Measurements from ENCODE around the gene SLC2A10. TPM values are rescaled to one million over a fixed set of nuclear protein-coding genes. Genes with fewer than 3 reads are reported as not detected.

SLC2A10 gene
- total and polyA plus RNA-seq, 2 donors (not counting 3 experiments of a cell fraction or from before 2014, with no cell fraction given) = 11.2 to 13.6 TPM

DNA sequence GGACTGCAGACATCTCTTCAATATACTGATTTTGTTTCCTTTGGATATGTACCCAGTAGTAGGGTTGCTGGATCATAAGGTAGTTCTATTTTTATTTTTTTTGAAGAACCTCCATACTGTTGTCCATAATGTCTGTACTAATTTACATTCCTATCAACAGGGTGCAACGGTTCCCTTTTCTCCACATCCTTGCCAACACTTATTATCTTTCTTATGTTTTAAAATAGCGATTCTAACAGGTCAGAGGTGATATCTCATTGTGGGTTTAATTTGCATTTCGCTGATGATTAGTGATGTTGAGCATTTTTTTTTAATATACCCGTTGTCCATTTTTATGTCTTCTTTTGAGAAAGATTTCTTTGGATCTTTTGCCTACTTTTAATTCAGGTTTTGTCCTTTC, 18.3 kb upstream of the SLC2A10 start:
- H2AFZ ChIP-seq (ENCODE audit: low read depth, low read length) = no peak overlapping the region
- FAIRE-seq (no peak), DNase-seq (ENCODE audit: low read depth, low spot score) (no peak)
- H3K9me3 ChIP-seq (replicated peaks; ENCODE audit: control insufficient read depth, insufficient read depth, low read length) = no peaks in the 10 kb centered on the region
- H3K9ac ChIP-seq (replicated peaks; ENCODE audit: extremely low read depth, insufficient read depth, low read length) = no peak overlapping the region
- peaks cover 2 to 3% of the 10 kb centered on the region in 2 experiments for H3K36me3 ChIP-seq (ENCODE audit: control insufficient read depth in 2 of 2, extremely low read depth in 1 of 2, insufficient read depth in 2 of 2, low read length in 2 of 2)
- peaks cover 2% of the 10 kb centered on the region for H4K20me1 ChIP-seq (replicated peaks; ENCODE audit: control insufficient read depth, extremely low read depth, insufficient read depth, low read length)
- no peaks in the 10 kb centered on the region for H3K27me3 ChIP-seq (ENCODE audit: control insufficient read depth in 2 of 2, insufficient read depth in 2 of 2, low read length in 2 of 2)
- POLR2A ChIA-PET = no interaction called here
- H3K9me1 ChIP-seq (replicated peaks; ENCODE audit: control insufficient read depth, extremely low read depth, insufficient read depth, low read length) = no peaks in the 10 kb centered on the region
- BruUV-seq (replicated peaks) = no TSS peak
- peaks cover 16% of the 10 kb centered on the region for H3K4me1 ChIP-seq (ENCODE audit: control insufficient read depth, extremely low read depth, insufficient read depth, low read length)
- no peak overlapping the region for H3K4me3 ChIP-seq (replicated peaks in 1 of 3; ENCODE audit: insufficient read depth in 1 of 3, low read depth in 1 of 3, low read length in 3 of 3)
- no peak overlapping the region for H3K27ac ChIP-seq (ENCODE audit: insufficient read depth, low read depth, low read length)
- CTCF ChIA-PET = no interaction called here
- no peak overlapping the region for H3K4me2 ChIP-seq (ENCODE audit: insufficient read depth, low read length)
- H3K79me2 ChIP-seq (ENCODE audit: control insufficient read depth, insufficient read depth, low read length) = peaks cover 27% of the 10 kb centered on the region
- intact Hi-C loops (cut with micrococcal nuclease) (loop anchor here (10.0 kb wide), 1 partner anchor 1806 kb away; the partner anchor contains the start of gene YWHAB), dilution Hi-C loops (cut with MboI; ENCODE audit: extremely low pct_ligation_motif_present, low sequenced_read_pairs) (no loop called here)
- no peak for TF ChIP-seq GATA2 (IDR thresholded peaks at IDR 0.05; ENCODE audit: insufficient read depth, insufficient read length, low read depth, low read length)
- no peak for TF ChIP-seq JUN (IDR thresholded peaks at IDR 0.05; ENCODE audit: borderline replicate concordance, insufficient read depth, insufficient read length, low read depth)
- TF ChIP-seq, protein P1, sequence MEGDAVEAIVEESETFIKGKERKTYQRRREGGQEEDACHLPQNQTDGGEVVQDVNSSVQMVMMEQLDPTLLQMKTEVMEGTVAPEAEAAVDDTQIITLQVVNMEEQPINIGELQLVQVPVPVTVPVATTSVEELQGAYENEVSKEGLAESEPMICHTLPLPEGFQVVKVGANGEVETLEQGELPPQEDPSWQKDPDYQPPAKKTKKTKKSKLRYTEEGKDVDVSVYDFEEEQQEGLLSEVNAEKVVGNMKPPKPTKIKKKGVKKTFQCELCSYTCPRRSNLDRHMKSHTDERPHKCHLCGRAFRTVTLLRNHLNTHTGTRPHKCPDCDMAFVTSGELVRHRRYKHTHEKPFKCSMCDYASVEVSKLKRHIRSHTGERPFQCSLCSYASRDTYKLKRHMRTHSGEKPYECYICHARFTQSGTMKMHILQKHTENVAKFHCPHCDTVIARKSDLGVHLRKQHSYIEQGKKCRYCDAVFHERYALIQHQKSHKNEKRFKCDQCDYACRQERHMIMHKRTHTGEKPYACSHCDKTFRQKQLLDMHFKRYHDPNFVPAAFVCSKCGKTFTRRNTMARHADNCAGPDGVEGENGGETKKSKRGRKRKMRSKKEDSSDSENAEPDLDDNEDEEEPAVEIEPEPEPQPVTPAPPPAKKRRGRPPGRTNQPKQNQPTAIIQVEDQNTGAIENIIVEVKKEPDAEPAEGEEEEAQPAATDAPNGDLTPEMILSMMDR (IDR thresholded peaks at IDR 0.05; ENCODE audit: extremely low read depth in 1 of 2, insufficient read depth in 1 of 2, low read depth in 1 of 2, low read length in 2 of 2) = no peak
- TF ChIP-seq MYC (IDR thresholded peaks at IDR 0.05; ENCODE audit: low read depth, low read length) = no peak
- TF ChIP-seq POLR2AphosphoS5 (IDR thresholded peaks at IDR 0.05; ENCODE audit: insufficient read depth, low read depth, low read length) = no peak
- no peak for TF ChIP-seq EZH2 (IDR thresholded peaks at IDR 0.05; ENCODE audit: borderline replicate concordance, low read depth, low read length, severe bottlenecking)
- TF ChIP-seq FOS (IDR thresholded peaks at IDR 0.05; ENCODE audit: borderline replicate concordance, insufficient read depth, low read length) = no peak
- TF ChIP-seq, protein P2, sequence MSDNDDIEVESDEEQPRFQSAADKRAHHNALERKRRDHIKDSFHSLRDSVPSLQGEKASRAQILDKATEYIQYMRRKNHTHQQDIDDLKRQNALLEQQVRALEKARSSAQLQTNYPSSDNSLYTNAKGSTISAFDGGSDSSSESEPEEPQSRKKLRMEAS (IDR thresholded peaks at IDR 0.05; ENCODE audit: insufficient read depth, insufficient read length) = no peak
- no peak for TF ChIP-seq POLR2A (IDR thresholded peaks at IDR 0.05; ENCODE audit: low read depth, low read length)

Data from endothelial cell of umbilical vein (primary cell).